Gastroesophageal sphincter (tissue), 4 donors: ENCODE measurements around the gene NFATC3. TPM values are rescaled to one million over a fixed set of nuclear protein-coding genes. Genes with fewer than 3 reads are reported as not detected.

Source experiments
- ATAC-seq: fragments of 150-250 bp; one replicate; pipeline ENCODE4 v1.9.1; 2016; ENCODE audit warnings: mild to moderate bottlenecking, moderate library complexity
- H3K27ac ChIP-seq, 4 donors: fragments of 200-600 bp; sonication (generic) in 3 of 4; 1 replicate in 3 of 4; 2 replicates in 1 of 4; pipeline ENCODE4 v1.5.1; 2016 to 2019
- H3K27me3 ChIP-seq: fragments of 200-600 bp; sonication (generic); one replicate; pipeline ENCODE4 v1.5.1; 2019
- H3K36me3 ChIP-seq, 2 donors: fragments of 200-600 bp; sonication (generic); one replicate each; pipeline ENCODE4 v1.5.1; 2019; ENCODE audit warnings: control low read depth in 1 of 2
- H3K4me1 ChIP-seq, 3 donors: fragments of 200-600 bp; sonication (generic); 1 replicate in 2 of 3; 2 replicates in 1 of 3; pipeline ENCODE4 v1.5.1; 2016 to 2019; ENCODE audit warnings: control low read depth in 2 of 3
- H3K4me3 ChIP-seq, 2 donors: fragments of 200-600 bp; sonication (generic); one replicate each; pipeline ENCODE4 v1.5.1; 2019; ENCODE audit warnings: mild to moderate bottlenecking in 1 of 2, moderate library complexity in 1 of 2
- H3K9me3 ChIP-seq, 3 donors: fragments of 200-600 bp; sonication (generic); one replicate each; pipeline ENCODE4 v1.5.1; 2017 to 2019; ENCODE audit warnings: control low read depth in 2 of 3
- EP300 ChIP-seq: sonication (generic); formaldehyde crosslinking; IDR thresholded peaks from one replicate; pipeline ENCODE4 v1.6.1; 2017; ENCODE audit warnings: antibody characterized with exemption, mild to moderate bottlenecking
- POLR2A ChIP-seq, 2 donors: fragments of 450-650 bp; IDR thresholded peaks; one replicate each; pipeline ENCODE4 v1.6.1; 2017; ENCODE audit warnings: antibody characterized with exemption in 2 of 2, mild to moderate bottlenecking in 2 of 2, moderate library complexity in 1 of 2
- POLR2AphosphoS5 ChIP-seq: sonication (generic); formaldehyde crosslinking; IDR thresholded peaks from one replicate; pipeline ENCODE4 v1.6.1; 2017; ENCODE audit warnings: antibody characterized with exemption
- WGBS, 2 donors: methylation state at CpG; one replicate each; pipeline ENCODE4 v1.1.5; 2018; ENCODE audit warnings: low coverage in 1 of 2; 5-methylcytosine and 5-hydroxymethylcytosine counted together
- total RNA-seq, 4 donors: library from RNA; depleted of rRNA; stranded (reverse); fragments of >200 nt; gene quantifications; one replicate each; pipeline ENCODE4 v1.1.0, GENCODE V29; 2016
- TF ChIP-seq, protein P1 (sequence below), 4 experiments: fragments of 200-600 bp in 2 of 4; fragments of 450-650 bp in 2 of 4; sonication (generic) in 1 of 4; IDR thresholded peaks; one replicate each; pipeline ENCODE4 v1.5.1; 2017 to 2019; ENCODE audit warnings: antibody characterized with exemption in 4 of 4, mild to moderate bottlenecking in 2 of 4, moderate library complexity in 2 of 4

Gene NFATC3
- total RNA-seq, 4 donors from 2014 or later, result 42.4 to 50.6 (median 49.3) TPM

DNA sequence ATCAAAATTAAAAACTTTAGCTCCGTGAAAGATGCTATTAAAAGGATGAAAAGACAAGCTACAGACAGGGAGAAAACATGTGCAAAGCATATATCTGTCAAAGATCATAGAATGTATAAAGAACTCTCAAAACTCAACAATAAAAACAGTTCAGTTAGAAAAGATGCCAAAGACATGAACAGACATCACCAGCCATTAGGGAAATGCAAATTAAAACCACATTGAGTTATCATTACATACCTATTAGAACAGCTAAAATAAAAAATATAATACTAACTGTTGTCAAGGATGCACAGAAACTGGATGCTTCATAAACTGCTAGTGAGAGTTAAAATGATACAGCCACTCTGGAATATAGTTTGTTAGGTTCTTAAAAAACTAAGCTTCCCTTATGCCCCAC, 58.8 kb downstream of the NFATC3 start:
- TF ChIP-seq POLR2A (IDR thresholded peaks at IDR 0.05) (no peak), POLR2AphosphoS5 (no peak), EP300 (no peak)
- TF ChIP-seq, protein P1, sequence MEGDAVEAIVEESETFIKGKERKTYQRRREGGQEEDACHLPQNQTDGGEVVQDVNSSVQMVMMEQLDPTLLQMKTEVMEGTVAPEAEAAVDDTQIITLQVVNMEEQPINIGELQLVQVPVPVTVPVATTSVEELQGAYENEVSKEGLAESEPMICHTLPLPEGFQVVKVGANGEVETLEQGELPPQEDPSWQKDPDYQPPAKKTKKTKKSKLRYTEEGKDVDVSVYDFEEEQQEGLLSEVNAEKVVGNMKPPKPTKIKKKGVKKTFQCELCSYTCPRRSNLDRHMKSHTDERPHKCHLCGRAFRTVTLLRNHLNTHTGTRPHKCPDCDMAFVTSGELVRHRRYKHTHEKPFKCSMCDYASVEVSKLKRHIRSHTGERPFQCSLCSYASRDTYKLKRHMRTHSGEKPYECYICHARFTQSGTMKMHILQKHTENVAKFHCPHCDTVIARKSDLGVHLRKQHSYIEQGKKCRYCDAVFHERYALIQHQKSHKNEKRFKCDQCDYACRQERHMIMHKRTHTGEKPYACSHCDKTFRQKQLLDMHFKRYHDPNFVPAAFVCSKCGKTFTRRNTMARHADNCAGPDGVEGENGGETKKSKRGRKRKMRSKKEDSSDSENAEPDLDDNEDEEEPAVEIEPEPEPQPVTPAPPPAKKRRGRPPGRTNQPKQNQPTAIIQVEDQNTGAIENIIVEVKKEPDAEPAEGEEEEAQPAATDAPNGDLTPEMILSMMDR (IDR thresholded peaks at IDR 0.05), result no peak
- H3K4me1 ChIP-seq, result peaks cover 0 to 59% (median 4%) of the 10 kb centered on the region in 3 donors
- H3K27ac ChIP-seq, result no peak overlapping the region
- H3K36me3 ChIP-seq, result peaks cover 0 to 15% of the 10 kb centered on the region in 2 donors
- 100% methylated on average over 1 of the region's 1 CpG for WGBS, 2 donors
- no peaks in the 10 kb centered on the region for H3K9me3 ChIP-seq
- H3K27me3 ChIP-seq, result no peaks in the 10 kb centered on the region
- no peak overlapping the region for H3K4me3 ChIP-seq
- no peak for ATAC-seq

DNA sequence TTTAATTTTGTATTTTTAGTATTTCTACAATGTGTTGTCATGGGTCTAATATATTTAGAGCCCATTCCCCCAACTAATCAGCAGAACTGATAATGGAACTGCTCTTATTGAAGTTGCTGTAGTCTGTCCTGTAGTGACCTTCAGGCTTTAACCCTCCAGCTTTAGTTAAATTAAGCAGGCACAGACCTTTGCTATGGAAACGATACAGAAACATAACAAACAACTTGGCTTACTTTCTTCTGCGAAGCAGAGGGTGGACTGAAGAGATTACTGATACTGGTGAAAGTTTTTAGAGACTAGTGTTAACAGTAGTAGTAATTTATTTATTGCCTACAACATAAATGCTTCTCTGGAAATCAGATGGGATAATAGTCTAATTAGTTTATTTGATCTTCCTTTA, 61.4 kb downstream of the NFATC3 start:
- ATAC-seq, result no peak
- Histone ChIP-seq H3K4me3 (no peak overlapping the region), H3K36me3 (peaks cover 0 to 10% of the 10 kb centered on the region in 2 donors), H3K4me1 (peaks cover 0 to 67% (median 4%) of the 10 kb centered on the region in 3 donors), H3K9me3 (no peaks in the 10 kb centered on the region), H3K27ac (peak overlapping the region in 1 of 4 donors; percentile 1), H3K27me3 (no peaks in the 10 kb centered on the region)
- TF ChIP-seq, protein P1 (IDR thresholded peaks at IDR 0.05), result no peak
- no peak for TF ChIP-seq POLR2AphosphoS5
- no peak for TF ChIP-seq POLR2A (IDR thresholded peaks at IDR 0.05)
- no peak for TF ChIP-seq EP300
- WGBS, 2 donors, result 0 to 10% methylated on average over 2 of the region's 2 CpGs

DNA sequence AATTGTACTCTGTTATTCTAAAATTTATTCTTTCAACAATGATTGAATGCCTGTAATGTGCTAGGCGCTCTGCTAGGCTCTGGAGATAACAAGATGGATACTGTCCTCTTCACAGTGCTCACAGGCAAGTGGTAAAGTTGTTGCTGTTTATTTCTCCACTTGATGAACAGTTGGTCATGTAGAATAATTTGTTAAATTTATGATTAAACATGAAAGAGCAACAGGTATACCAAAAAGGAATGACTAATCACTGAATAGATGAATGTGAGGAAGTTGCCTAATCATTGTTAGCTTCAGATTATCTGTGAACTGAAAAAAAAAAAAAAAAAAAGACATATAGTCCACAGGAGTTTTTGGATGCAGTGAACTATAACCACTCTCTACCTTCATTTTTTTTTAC, 62.3 kb downstream of the NFATC3 start:
- Histone ChIP-seq H3K27ac (no peak overlapping the region), H3K36me3 (peaks cover 0 to 10% of the 10 kb centered on the region in 2 donors), H3K4me1 (peaks cover 0 to 58% (median 4%) of the 10 kb centered on the region in 3 donors), H3K27me3 (no peaks in the 10 kb centered on the region), H3K9me3 (no peaks in the 10 kb centered on the region), H3K4me3 (no peak overlapping the region)
- 71 to 100% methylated on average over 1 of the region's 1 CpG for WGBS, 2 donors
- TF ChIP-seq POLR2AphosphoS5, result no peak
- no peak for TF ChIP-seq POLR2A (IDR thresholded peaks at IDR 0.05)
- no peak for TF ChIP-seq EP300
- TF ChIP-seq, protein P1 (IDR thresholded peaks at IDR 0.05), result no peak
- ATAC-seq, result no peak

DNA sequence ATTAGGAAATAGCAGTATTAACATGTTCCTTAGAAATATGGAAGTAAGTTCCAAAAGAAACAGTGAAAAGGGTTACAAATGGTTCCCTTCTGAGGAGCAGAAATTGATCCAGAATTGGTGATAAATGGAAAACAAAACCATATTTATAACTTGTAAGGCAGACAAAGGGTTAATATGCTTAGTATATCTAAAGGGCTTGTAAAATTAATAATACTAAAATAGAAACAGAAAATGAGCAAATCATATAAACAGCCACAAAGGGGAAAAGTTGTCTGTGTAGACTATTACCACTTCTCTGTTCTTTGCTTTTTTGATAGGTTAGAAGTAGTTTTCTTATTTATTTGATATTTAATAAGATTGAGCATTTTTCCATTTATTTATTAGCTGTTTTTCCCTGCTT, 64.4 kb downstream of the NFATC3 start:
- no peak for ATAC-seq
- TF ChIP-seq EP300 (no peak), POLR2A (IDR thresholded peaks at IDR 0.05) (no peak)

DNA sequence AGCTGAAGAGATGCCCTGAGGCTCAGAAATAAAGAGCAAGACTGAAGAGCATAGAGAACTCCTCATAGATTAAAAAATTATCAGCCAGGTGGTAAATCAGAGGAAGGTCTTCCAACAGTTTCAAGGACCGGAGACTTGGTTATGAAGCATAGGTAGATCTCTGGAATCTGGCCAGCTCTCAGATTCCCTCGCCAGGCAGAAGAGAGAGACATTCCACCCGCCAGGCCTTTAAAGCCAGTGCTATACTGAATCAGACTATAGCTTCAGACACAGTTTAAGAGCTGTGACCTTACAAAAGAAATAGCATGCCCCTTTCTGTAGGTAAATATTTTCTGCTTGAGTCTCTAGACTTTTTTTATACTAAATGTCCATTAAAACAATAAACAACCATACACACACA, 70.3 kb downstream of the NFATC3 start:
- WGBS, 2 donors, result 82 to 92% methylated on average over 2 to 3 of the region's 3 CpGs
- H3K36me3 ChIP-seq, result peaks cover 0 to 22% of the 10 kb centered on the region in 2 donors

More for the DNA sequence above, 64.4 kb downstream of the NFATC3 start:
- H3K4me1 ChIP-seq, result peaks cover 0 to 47% (median 4%) of the 10 kb centered on the region in 3 donors
- H3K27ac ChIP-seq, result no peak overlapping the region
- H3K27me3 ChIP-seq, result no peaks in the 10 kb centered on the region
- H3K36me3 ChIP-seq, result peaks cover 0 to 7% of the 10 kb centered on the region in 2 donors
- no peak overlapping the region for H3K4me3 ChIP-seq
- no peaks in the 10 kb centered on the region for H3K9me3 ChIP-seq

More for the DNA sequence above, 70.3 kb downstream of the NFATC3 start:
- H3K4me1 ChIP-seq, result no peaks in the 10 kb centered on the region
- ATAC-seq, result no peak
- no peak overlapping the region for H3K4me3 ChIP-seq
- no peaks in the 10 kb centered on the region for H3K27me3 ChIP-seq
- H3K27ac ChIP-seq, result no peak overlapping the region
- no peaks in the 10 kb centered on the region for H3K9me3 ChIP-seq
- TF ChIP-seq POLR2A (IDR thresholded peaks at IDR 0.05), result no peak
- TF ChIP-seq, protein P1 (IDR thresholded peaks at IDR 0.05), result no peak
- TF ChIP-seq EP300, result no peak
- TF ChIP-seq POLR2AphosphoS5, result no peak
